Panc1 (cell line): Measurements from ENCODE around the gene NSMF. TPM values are rescaled to one million over a fixed set of nuclear protein-coding genes. Genes with fewer than 3 reads are reported as not detected.
A peak's percentile ranks its signal among the peaks of the same experiment; 100 is the strongest.

ENCODE experiments used
- ATAC-seq: fragments of 200-7000 bp; cut with Tn5 transposase; 2 replicates; pipeline ENCODE4 v1.9.1; 2020; ENCODE audit warnings: mild to moderate bottlenecking, moderate library complexity
- BruUV-seq: library from RNA; stranded (reverse); fragments of 400-500 nt; replicated peaks from 2 replicates; lab custom pipeline; 2021; lab: Mats Ljungman, UMichigan
- CTCF ChIA-PET: fragments of 300-600 bp; sonication (Branson Sonifier 250); formaldehyde crosslinking; loops from one replicate; lab custom pipeline; 2022; ENCODE audit warnings: antibody characterized with exemption; lab: Charles Lee
- POLR2A ChIA-PET: fragments of 300-600 bp; sonication (Branson Sonifier 250); formaldehyde crosslinking; loops from one replicate; lab custom pipeline; 2022; ENCODE audit warnings: antibody characterized with exemption; lab: Charles Lee
- DNase-seq: peaks from one replicate; pipeline ENCODE4 v3.0.0-alpha.2; 2010; ENCODE audit warnings: low read depth, low spot score
- H3K27ac ChIP-seq: 2 replicates; pipeline ENCODE4 v1.5.1; 2011; ENCODE audit warnings: mild to moderate bottlenecking, low read length, inconsistent platforms
- H3K27me3 ChIP-seq: fragments of 200-500 bp; sonication (Bioruptor generic); 2 replicates; pipeline ENCODE4 v1.6.0; 2014; ENCODE audit warnings: low read length, inconsistent platforms; ENCODE audit not compliant: control insufficient read depth, insufficient read depth
- H3K36me3 ChIP-seq: fragments of 200-500 bp; sonication (Bioruptor generic); 2 replicates; pipeline ENCODE4 v1.5.1; 2014; ENCODE audit warnings: inconsistent platforms, mild to moderate bottlenecking, low read length, moderate library complexity; ENCODE audit not compliant: control insufficient read depth, insufficient read depth
- H3K4me1 ChIP-seq: 2 replicates; pipeline ENCODE4 v1.5.1; 2011; ENCODE audit warnings: inconsistent platforms, mild to moderate bottlenecking, low read length, moderate library complexity; ENCODE audit not compliant: control insufficient read depth, insufficient read depth
- H3K4me3 ChIP-seq, 2 experiments: 2 replicates each; pipeline ENCODE4 v1.5.1; 2011 to 2012; ENCODE audit warnings: low read depth in 2 of 2, low read length in 2 of 2, mild to moderate bottlenecking in 2 of 2, inconsistent platforms in 1 of 2, moderate library complexity in 1 of 2
- H3K9me3 ChIP-seq: fragments of 200-500 bp; sonication (Bioruptor generic); 2 replicates; pipeline ENCODE4 v1.5.1; 2014; ENCODE audit warnings: low read depth, mild to moderate bottlenecking, inconsistent platforms, low read length, moderate library complexity; ENCODE audit not compliant: control insufficient read depth, insufficient read depth
- CTCF ChIP-seq: fragments of 450-650 bp; IDR thresholded peaks from 2 replicates; pipeline ENCODE4 v1.5.1; 2017; ENCODE audit warnings: mild to moderate bottlenecking
- POLR2AphosphoS5 ChIP-seq: IDR thresholded peaks from 2 replicates; pipeline ENCODE4 v1.6.1; 2012; ENCODE audit warnings: mild to moderate bottlenecking, low read depth, low read length, moderate library complexity
- REST ChIP-seq, 2 experiments: IDR thresholded peaks; 2 replicates each; pipeline ENCODE4 v1.6.1; 2011 to 2012; ENCODE audit warnings: low read depth in 2 of 2, control low read depth in 1 of 2, low read length in 1 of 2, mild to moderate bottlenecking in 1 of 2, moderate library complexity in 1 of 2; ENCODE audit not compliant: insufficient read depth in 1 of 2
- SIN3A ChIP-seq: IDR thresholded peaks from 2 replicates; pipeline ENCODE4 v1.6.1; 2012; ENCODE audit warnings: low read depth, mild to moderate bottlenecking, low read length, moderate library complexity, borderline replicate concordance; ENCODE audit not compliant: insufficient read depth
- TCF7L2 ChIP-seq: IDR thresholded peaks from 2 replicates; pipeline ENCODE4 v1.6.1; 2011; ENCODE audit warnings: mild to moderate bottlenecking, low read depth, low read length, inconsistent platforms
- in situ Hi-C: cut with HindIII; loops from 2 replicates; pipeline ENCODE4 v1.10.0; 2016; ENCODE audit warnings: low sequenced_read_pairs, low pct_unique_long_range_greater_than_20kb
- intact Hi-C: fragments of 100-400 bp; cut with micrococcal nuclease; formaldehyde crosslinking; loops from one replicate; pipeline ENCODE4 v1.10.0; 2022; ENCODE audit not compliant: unreplicated experiment
- total RNA-seq: library from RNA; stranded (reverse); gene quantifications from one replicate; pipeline ENCODE4 v1.2.1, GENCODE V29; 2021; ENCODE audit not compliant: unreplicated experiment

NSMF gene
- total RNA-seq, 1 experiment from 2014 or later: 40.0 TPM

- Histone ChIP-seq H3K27ac (no peak overlapping the region), H3K4me3 (no peak overlapping the region), H3K27me3 (no peaks in the 10 kb centered on the region), H3K9me3 (no peaks in the 10 kb centered on the region), H3K36me3 (no peaks in the 10 kb centered on the region; the same call in 1 of the 2 replicates), H3K4me1 (peaks cover 23% of the 10 kb centered on the region)
- no peak for DNase-seq
- intact Hi-C loops: no loop called here
- no TSS peak for BruUV-seq
- in situ Hi-C loops: no loop called here
- no peak for TF ChIP-seq CTCF
- no peak for TF ChIP-seq TCF7L2
- no peak for TF ChIP-seq REST (IDR thresholded peaks at IDR 0.05; ENCODE audit: insufficient read depth in 1 of 2, low read depth in 2 of 2, low read length in 1 of 2)
- TF ChIP-seq SIN3A: no peak
- TF ChIP-seq POLR2AphosphoS5: no peak
- ChIA-PET CTCF (no interaction called here), POLR2A (no interaction called here)
- peak; percentile 41; the same call in 1 of the 2 replicates for ATAC-seq
Observed at GRCh38 chr9:137453643-137454081, 5.5 kb downstream of the NSMF start.

- ATAC-seq: no peak
- no peaks in the 10 kb centered on the region for H3K36me3 ChIP-seq
- BruUV-seq: no TSS peak
- peaks cover 23% of the 10 kb centered on the region for H3K4me1 ChIP-seq
- H3K27me3 ChIP-seq: no peaks in the 10 kb centered on the region
- H3K27ac ChIP-seq: no peak overlapping the region
- intact Hi-C loops (no loop called here), in situ Hi-C loops (no loop called here)
- H3K4me3 ChIP-seq: no peak overlapping the region
- POLR2A ChIA-PET: no interaction called here
- no peaks in the 10 kb centered on the region for H3K9me3 ChIP-seq
- TF ChIP-seq CTCF: no peak
- no peak for TF ChIP-seq POLR2AphosphoS5
- TF ChIP-seq REST (IDR thresholded peaks at IDR 0.05; ENCODE audit: insufficient read depth in 1 of 2, low read depth in 2 of 2, low read length in 1 of 2): no peak
- no peak for TF ChIP-seq TCF7L2
- no peak for TF ChIP-seq SIN3A
- no peak for DNase-seq
- CTCF ChIA-PET: no interaction called here
Observed at GRCh38 chr9:137452761-137453642, 6.1 kb downstream of the NSMF start.
